ENCODE data around the gene TNFRSF4.

DNA sequence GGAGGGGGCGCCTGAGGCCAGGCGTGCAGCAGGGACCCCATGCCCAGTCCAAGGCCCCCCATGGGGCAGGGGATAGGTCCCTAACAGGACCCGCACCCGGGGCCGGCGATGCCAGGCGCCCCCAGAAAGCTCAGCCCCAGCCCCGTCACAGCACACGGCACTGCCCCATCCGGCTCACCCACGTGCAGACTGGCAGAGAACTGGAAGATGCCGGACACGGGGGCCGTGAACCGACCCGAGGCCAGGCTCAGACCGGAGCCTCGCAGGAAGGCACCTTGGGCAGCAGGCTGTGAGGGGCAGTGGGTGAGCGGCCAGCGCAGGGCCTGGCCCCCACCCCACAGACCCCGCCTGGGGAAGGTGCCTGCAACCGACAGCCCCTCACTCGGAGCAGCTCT lies 29.3 kb upstream of the TNFRSF4 start:
- TF ChIP-seq POLR2A (IDR thresholded peaks at IDR 0.05) (no peak), EP300 (IDR thresholded peaks at IDR 0.05) (no peak), POLR2AphosphoS5 (IDR thresholded peaks at IDR 0.05) (no peak)
- TF ChIP-seq, protein P1, sequence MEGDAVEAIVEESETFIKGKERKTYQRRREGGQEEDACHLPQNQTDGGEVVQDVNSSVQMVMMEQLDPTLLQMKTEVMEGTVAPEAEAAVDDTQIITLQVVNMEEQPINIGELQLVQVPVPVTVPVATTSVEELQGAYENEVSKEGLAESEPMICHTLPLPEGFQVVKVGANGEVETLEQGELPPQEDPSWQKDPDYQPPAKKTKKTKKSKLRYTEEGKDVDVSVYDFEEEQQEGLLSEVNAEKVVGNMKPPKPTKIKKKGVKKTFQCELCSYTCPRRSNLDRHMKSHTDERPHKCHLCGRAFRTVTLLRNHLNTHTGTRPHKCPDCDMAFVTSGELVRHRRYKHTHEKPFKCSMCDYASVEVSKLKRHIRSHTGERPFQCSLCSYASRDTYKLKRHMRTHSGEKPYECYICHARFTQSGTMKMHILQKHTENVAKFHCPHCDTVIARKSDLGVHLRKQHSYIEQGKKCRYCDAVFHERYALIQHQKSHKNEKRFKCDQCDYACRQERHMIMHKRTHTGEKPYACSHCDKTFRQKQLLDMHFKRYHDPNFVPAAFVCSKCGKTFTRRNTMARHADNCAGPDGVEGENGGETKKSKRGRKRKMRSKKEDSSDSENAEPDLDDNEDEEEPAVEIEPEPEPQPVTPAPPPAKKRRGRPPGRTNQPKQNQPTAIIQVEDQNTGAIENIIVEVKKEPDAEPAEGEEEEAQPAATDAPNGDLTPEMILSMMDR (IDR thresholded peaks at IDR 0.05), result no peak
